ENCODE measurements around the gene BPIFA2. TPM values are rescaled to one million over a fixed set of nuclear protein-coding genes. Genes with fewer than 3 reads are reported as not detected.
"Not testable (repeated sequence)": the region's sequence is repeated elsewhere in the genome, so short reads cannot be mapped to it uniquely, and the experiment has no call there.

The BPIFA2 gene
- polyA plus RNA-seq (ENCODE audit: low read depth in 6 of 6): not detected

- DNase-seq (no peak), ATAC-seq (ENCODE audit: low read depth in 2 of 2) (no peak)
- Mint-ChIP-seq H3K27me3 (peaks cover 8 to 27% (median 11%) of the 10 kb centered on the region in 3 donors), H3K27ac (peak within 1 kb of the TSS in 1 of 6 donors; percentile 81), H3K4me3 (no peak within 1 kb of the TSS), H3K9me3 (peaks cover 3 to 44% (median 28%) of the 10 kb centered on the region in 7 donors), H3K36me3 (peaks cover 0 to 10% of the 10 kb centered on the region in 2 donors), H3K4me1 (peaks cover 0 to 3% (median 0%) of the 10 kb centered on the region in 3 donors)
These were observed at the start of gene BPIFA2 for GRCh38 chr20:33167859-33168258. TSS of gene BPIFA2 (plus strand) at chr20:33168159. CDS start at chr20:33169146, 987 bp downstream.

GRCh38 chr20:33119725-33120720 lies 47.9 kb upstream of the BPIFA2 start:
- H3K9me3 Mint-ChIP-seq: peaks cover 2 to 15% (median 4%) of the 10 kb centered on the region in 7 donors
- DNase-seq: no peak
- H3K36me3 Mint-ChIP-seq: peaks cover 0 to 6% of the 10 kb centered on the region in 2 donors
- H3K4me1 Mint-ChIP-seq: no peaks in the 10 kb centered on the region
- H3K27ac Mint-ChIP-seq: no peak overlapping the region
- no peak for ATAC-seq (ENCODE audit: low read depth in 2 of 2)
- H3K27me3 Mint-ChIP-seq: peaks cover 19 to 34% (median 31%) of the 10 kb centered on the region in 3 donors
- H3K4me3 Mint-ChIP-seq: no peak overlapping the region

GRCh38 chr20:33120934-33121333 lies 47.0 kb upstream of the BPIFA2 start:
- ATAC-seq (ENCODE audit: low read depth in 2 of 2) (no peak), DNase-seq (no peak)
- peaks cover 0 to 6% of the 10 kb centered on the region in 2 donors for H3K36me3 Mint-ChIP-seq
- H3K9me3 Mint-ChIP-seq: peaks cover 2 to 16% (median 7%) of the 10 kb centered on the region in 7 donors
- H3K4me3 Mint-ChIP-seq: no peak overlapping the region
- H3K27me3 Mint-ChIP-seq: peaks cover 19 to 43% (median 40%) of the 10 kb centered on the region in 3 donors
- H3K4me1 Mint-ChIP-seq: no peaks in the 10 kb centered on the region
- H3K27ac Mint-ChIP-seq: no peak overlapping the region

GRCh38 chr20:33122297-33122696 lies 45.7 kb upstream of the BPIFA2 start:
- not testable (repeated sequence) for DNase-seq; H3K4me1 Mint-ChIP-seq; H3K27ac Mint-ChIP-seq; ATAC-seq (ENCODE audit: low read depth in 2 of 2); H3K4me3 Mint-ChIP-seq; H3K36me3 Mint-ChIP-seq
- peaks cover 24 to 43% (median 43%) of the 10 kb centered on the region in 3 donors for H3K27me3 Mint-ChIP-seq
- peaks cover 2 to 12% (median 7%) of the 10 kb centered on the region in 7 donors for H3K9me3 Mint-ChIP-seq

GRCh38 chr20:33124261-33124660 lies 43.7 kb upstream of the BPIFA2 start:
- no peak for DNase-seq
- no peak for ATAC-seq (ENCODE audit: low read depth in 2 of 2)
- no peaks in the 10 kb centered on the region for H3K4me1 Mint-ChIP-seq
- H3K4me3 Mint-ChIP-seq: no peak overlapping the region
- peaks cover 0 to 6% of the 10 kb centered on the region in 2 donors for H3K36me3 Mint-ChIP-seq
- H3K27me3 Mint-ChIP-seq: peaks cover 24 to 47% (median 37%) of the 10 kb centered on the region in 3 donors
- H3K9me3 Mint-ChIP-seq: peaks cover 2 to 12% (median 7%) of the 10 kb centered on the region in 7 donors
- H3K27ac Mint-ChIP-seq: no peak overlapping the region

GRCh38 chr20:33124994-33125393 lies 43.0 kb upstream of the BPIFA2 start:
- H3K27me3 Mint-ChIP-seq: peaks cover 20 to 53% (median 36%) of the 10 kb centered on the region in 3 donors
- H3K4me3 Mint-ChIP-seq: peak overlapping the region in 2 of 8 donors; percentile 4 to 6
- peaks cover 2 to 12% (median 7%) of the 10 kb centered on the region in 7 donors for H3K9me3 Mint-ChIP-seq
- no peak for DNase-seq
- no peaks in the 10 kb centered on the region for H3K4me1 Mint-ChIP-seq
- no peak for ATAC-seq (ENCODE audit: low read depth in 2 of 2)
- peaks cover 0 to 6% of the 10 kb centered on the region in 2 donors for H3K36me3 Mint-ChIP-seq
- H3K27ac Mint-ChIP-seq: no peak overlapping the region

GRCh38 chr20:33125983-33126382 lies 42.0 kb upstream of the BPIFA2 start:
- Mint-ChIP-seq H3K36me3 (peaks cover 0 to 6% of the 10 kb centered on the region in 2 donors), H3K27ac (no peak overlapping the region), H3K9me3 (peaks cover 2 to 12% (median 7%) of the 10 kb centered on the region in 7 donors), H3K4me1 (no peaks in the 10 kb centered on the region), H3K4me3 (no peak overlapping the region), H3K27me3 (peaks cover 20 to 53% (median 41%) of the 10 kb centered on the region in 3 donors)
- ATAC-seq (ENCODE audit: low read depth in 2 of 2) (no peak), DNase-seq (no peak)

- peaks cover 15 to 44% (median 35%) of the 10 kb centered on the region in 3 donors for H3K27me3 Mint-ChIP-seq
- no peak overlapping the region for H3K4me3 Mint-ChIP-seq
- ATAC-seq (ENCODE audit: low read depth in 2 of 2) (no peak), DNase-seq (no peak)
- H3K27ac Mint-ChIP-seq: no peak overlapping the region
- peaks cover 0 to 7% (median 4%) of the 10 kb centered on the region in 7 donors for H3K9me3 Mint-ChIP-seq
- H3K4me1 Mint-ChIP-seq: no peaks in the 10 kb centered on the region
- no peaks in the 10 kb centered on the region for H3K36me3 Mint-ChIP-seq
These were observed 40.4 kb upstream of the BPIFA2 start for GRCh38 chr20:33127422-33128097.

- H3K9me3 Mint-ChIP-seq: no peaks in the 10 kb centered on the region
- ATAC-seq (ENCODE audit: low read depth in 2 of 2): no peak
- DNase-seq: no peak
- no peaks in the 10 kb centered on the region for H3K4me1 Mint-ChIP-seq
- H3K27me3 Mint-ChIP-seq: peaks cover 11 to 17% (median 14%) of the 10 kb centered on the region in 3 donors
- H3K36me3 Mint-ChIP-seq: no peaks in the 10 kb centered on the region
- H3K27ac Mint-ChIP-seq: no peak overlapping the region
- no peak overlapping the region for H3K4me3 Mint-ChIP-seq
These were observed 37.3 kb upstream of the BPIFA2 start for GRCh38 chr20:33130568-33131061.

- Mint-ChIP-seq H3K27ac (no peak overlapping the region), H3K36me3 (no peaks in the 10 kb centered on the region), H3K9me3 (no peaks in the 10 kb centered on the region), H3K4me3 (no peak overlapping the region), H3K27me3 (peaks cover 7 to 10% (median 10%) of the 10 kb centered on the region in 3 donors), H3K4me1 (no peaks in the 10 kb centered on the region)
- ATAC-seq (ENCODE audit: low read depth in 2 of 2) (no peak), DNase-seq (no peak)
These were observed 35.9 kb upstream of the BPIFA2 start for GRCh38 chr20:33131949-33132473.

- H3K27me3 Mint-ChIP-seq: peaks cover 7 to 10% (median 10%) of the 10 kb centered on the region in 3 donors
- H3K36me3 Mint-ChIP-seq: no peaks in the 10 kb centered on the region
- DNase-seq: no peak
- H3K27ac Mint-ChIP-seq: peak overlapping the region in 1 of 6 donors; percentile 39
- no peaks in the 10 kb centered on the region for H3K9me3 Mint-ChIP-seq
- H3K4me3 Mint-ChIP-seq: peak overlapping the region in 1 of 8 donors; percentile 34
- no peaks in the 10 kb centered on the region for H3K4me1 Mint-ChIP-seq
- no peak for ATAC-seq (ENCODE audit: low read depth in 2 of 2)
These were observed 35.2 kb upstream of the BPIFA2 start for GRCh38 chr20:33132513-33133372.

GRCh38 chr20:33133373-33133941 lies 34.5 kb upstream of the BPIFA2 start:
- H3K9me3 Mint-ChIP-seq: no peaks in the 10 kb centered on the region
- H3K4me3 Mint-ChIP-seq: no peak overlapping the region
- H3K4me1 Mint-ChIP-seq: no peaks in the 10 kb centered on the region
- DNase-seq: no peak
- no peaks in the 10 kb centered on the region for H3K36me3 Mint-ChIP-seq
- H3K27me3 Mint-ChIP-seq: peaks cover 7 to 10% (median 10%) of the 10 kb centered on the region in 3 donors
- no peak overlapping the region for H3K27ac Mint-ChIP-seq
- no peak for ATAC-seq (ENCODE audit: low read depth in 2 of 2)
